Measurements from ENCODE around the gene WFIKKN1. TPM values are rescaled to one million over a fixed set of nuclear protein-coding genes. Genes with fewer than 3 reads are reported as not detected.

The WFIKKN1 gene
- total and polyA plus RNA-seq, 2 donors (not counting 1 experiment from before 2014, with no cell fraction given): 0.64 to 0.84 TPM

DNA sequence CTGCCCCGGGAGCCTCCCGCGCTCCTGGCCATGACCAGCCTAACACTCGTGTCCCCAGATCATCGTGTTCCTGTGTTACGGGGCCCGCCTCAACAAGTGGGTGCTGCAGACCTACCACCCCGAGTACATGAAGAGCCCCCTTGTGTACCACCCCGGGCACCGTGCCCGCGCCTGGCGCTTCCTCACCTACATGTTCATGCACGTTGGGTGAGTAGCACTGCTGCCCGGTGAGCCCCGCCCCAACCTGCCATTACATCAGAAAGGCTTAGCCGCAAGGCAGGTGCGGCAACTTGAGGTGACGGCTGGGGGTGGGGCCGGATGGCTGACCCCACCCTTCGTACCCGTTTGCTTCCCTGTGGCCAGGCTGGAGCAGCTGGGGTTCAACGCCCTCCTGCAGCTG, 46.1 kb downstream of the WFIKKN1 start:
- H3K4me3 ChIP-seq (ENCODE audit: control extremely low read depth in 1 of 5, extremely low read depth in 1 of 5, insufficient read depth in 1 of 5, low read depth in 2 of 5, low read length in 4 of 5): no peak overlapping the region
- Mint-ChIP-seq H3K27ac (no peak overlapping the region), H3K9me3 (ENCODE audit: insufficient read depth) (no peaks in the 10 kb centered on the region), H3K27me3 (peaks cover 6% of the 10 kb centered on the region), H3K4me3 (no peak overlapping the region), H3K4me1 (peaks cover 35% of the 10 kb centered on the region)
- H3K27me3 ChIP-seq (replicated peaks in 1 of 4; ENCODE audit: control extremely low read depth in 1 of 4, control insufficient read depth in 3 of 4, insufficient read depth in 4 of 4, low read length in 3 of 4): peaks cover 0 to 25% (median 11%) of the 10 kb centered on the region in 4 experiments
- peaks cover 0 to 7% (median 0%) of the 10 kb centered on the region in 3 donors for H3K9me3 ChIP-seq (ENCODE audit: control extremely low read depth in 1 of 3, control insufficient read depth in 2 of 3, insufficient read depth in 1 of 3, low read length in 2 of 3)
- no peak overlapping the region for H2AFZ ChIP-seq (ENCODE audit: insufficient read depth, low read depth, low read length, poor library complexity, severe bottlenecking)
- H4K20me1 ChIP-seq (ENCODE audit: control insufficient read depth, insufficient read depth, low read length, poor library complexity, severe bottlenecking): peaks cover 13% of the 10 kb centered on the region
- no peak overlapping the region for H3K9ac ChIP-seq (ENCODE audit: low read length)
- ATAC-seq (ENCODE audit: low read depth) (no peak), DNase-seq (peak; percentile 56)
- 77% methylated on average over 23 of the region's 23 CpGs for WGBS (ENCODE audit: insufficient coverage)
- ChIA-PET CTCF (no interaction called here), POLR2A (no interaction called here)
- H3K4me1 ChIP-seq (ENCODE audit: control insufficient read depth in 2 of 2, insufficient read depth in 2 of 2, low read length in 2 of 2): peaks cover 22 to 45% of the 10 kb centered on the region in 2 donors
- peaks cover 12% of the 10 kb centered on the region for H3K79me2 ChIP-seq (ENCODE audit: control insufficient read depth, insufficient read depth, low read length)
- peak overlapping the region; percentile 12 for H3K4me2 ChIP-seq (replicated peaks; ENCODE audit: low read depth, low read length, poor library complexity, severe bottlenecking)
- intact Hi-C loops (cut with micrococcal nuclease): loop anchor here (5.0 kb wide), 1 partner anchor 1000 kb away; the partner anchor contains the start of gene JPT2
- H3K36me3 ChIP-seq (replicated peaks in 1 of 2; ENCODE audit: control extremely low read depth in 1 of 2, control insufficient read depth in 1 of 2, extremely low read depth in 1 of 2, insufficient read depth in 2 of 2, low read length in 1 of 2): peaks cover 0 to 17% of the 10 kb centered on the region in 2 experiments
- TF ChIP-seq EZH2 (IDR thresholded peaks at IDR 0.05; ENCODE audit: borderline replicate concordance, insufficient read depth, low read depth, low read length, poor library complexity, severe bottlenecking) (no peak), CTCF (IDR thresholded peaks at IDR 0.05) (no peak)
- H3K27ac ChIP-seq (ENCODE audit: low read length in 2 of 2): no peak overlapping the region

- Histone ChIP-seq H3K4me2 (replicated peaks; ENCODE audit: low read depth, low read length, poor library complexity, severe bottlenecking) (peak overlapping the region; percentile 12), H3K4me3 (ENCODE audit: control extremely low read depth in 1 of 5, extremely low read depth in 1 of 5, insufficient read depth in 1 of 5, low read depth in 2 of 5, low read length in 4 of 5) (no peak overlapping the region), H3K4me1 (ENCODE audit: control insufficient read depth in 2 of 2, insufficient read depth in 2 of 2, low read length in 2 of 2) (peaks cover 22 to 49% of the 10 kb centered on the region in 2 donors), H3K27ac (ENCODE audit: low read length in 2 of 2) (no peak overlapping the region), H3K79me2 (ENCODE audit: control insufficient read depth, insufficient read depth, low read length) (peaks cover 18% of the 10 kb centered on the region), H3K9me3 (ENCODE audit: control extremely low read depth in 1 of 3, control insufficient read depth in 2 of 3, insufficient read depth in 1 of 3, low read length in 2 of 3) (peaks cover 0 to 7% (median 0%) of the 10 kb centered on the region in 3 donors), H3K9ac (ENCODE audit: low read length) (no peak overlapping the region), H2AFZ (ENCODE audit: insufficient read depth, low read depth, low read length, poor library complexity, severe bottlenecking) (no peak overlapping the region), H4K20me1 (ENCODE audit: control insufficient read depth, insufficient read depth, low read length, poor library complexity, severe bottlenecking) (peaks cover 19% of the 10 kb centered on the region), H3K36me3 (replicated peaks in 1 of 2; ENCODE audit: control extremely low read depth in 1 of 2, control insufficient read depth in 1 of 2, extremely low read depth in 1 of 2, insufficient read depth in 2 of 2, low read length in 1 of 2) (peaks cover 0 to 18% of the 10 kb centered on the region in 2 experiments), H3K27me3 (replicated peaks in 1 of 4; ENCODE audit: control extremely low read depth in 1 of 4, control insufficient read depth in 3 of 4, insufficient read depth in 4 of 4, low read length in 3 of 4) (peaks cover 0 to 25% (median 11%) of the 10 kb centered on the region in 4 experiments)
- intact Hi-C loops (cut with micrococcal nuclease): loop anchor here (2.0 to 5.0 kb wide), 2 partner anchors 89 to 1000 kb away; partner anchors contain the start of gene JPT2
- no peak overlapping the region for H3K4me3 Mint-ChIP-seq
- ATAC-seq (ENCODE audit: low read depth) (no peak), DNase-seq (no peak)
- TF ChIP-seq EZH2 (IDR thresholded peaks at IDR 0.05; ENCODE audit: borderline replicate concordance, insufficient read depth, low read depth, low read length, poor library complexity, severe bottlenecking): no peak
- TF ChIP-seq CTCF (IDR thresholded peaks at IDR 0.05): no peak
- ChIA-PET POLR2A (no interaction called here), CTCF (no interaction called here)
- 76% methylated on average over 53 of the region's 57 CpGs for WGBS (ENCODE audit: insufficient coverage)
- peaks cover 6% of the 10 kb centered on the region for H3K27me3 Mint-ChIP-seq
- peaks cover 39% of the 10 kb centered on the region for H3K4me1 Mint-ChIP-seq
- H3K27ac Mint-ChIP-seq: no peak overlapping the region
- H3K9me3 Mint-ChIP-seq (ENCODE audit: insufficient read depth): no peaks in the 10 kb centered on the region
These were observed 46.8 kb downstream of the WFIKKN1 start for GRCh38 chr16:677316-678190.

Data from B cell (primary cell).